Tibial nerve (tissue), 3 donors: ENCODE results near the gene TRAK1.

Source experiments
- CTCF ChIP-seq, 5 experiments: fragments of 200-600 bp in 3 of 5; fragments of 450-650 bp in 2 of 5; sonication (generic) in 3 of 5; IDR thresholded peaks; one replicate each; pipeline ENCODE4 v1.5.1; 2016 to 2019; ENCODE audit warnings: antibody characterized with exemption in 5 of 5, mild to moderate bottlenecking in 3 of 5, moderate library complexity in 2 of 5
- POLR2A ChIP-seq, 2 donors: fragments of 450-650 bp; IDR thresholded peaks; one replicate each; pipeline ENCODE4 v1.6.1; 2017; ENCODE audit warnings: antibody characterized with exemption in 2 of 2, mild to moderate bottlenecking in 2 of 2, moderate library complexity in 2 of 2

GRCh38 chr3:42055291-42055690 is 35.9 kb upstream of the TRAK1 start:
- TF ChIP-seq CTCF (IDR thresholded peaks at IDR 0.05): no peak
- TF ChIP-seq POLR2A (IDR thresholded peaks at IDR 0.05): no peak
